Measurements from ENCODE around the gene ZNF81. TPM values are rescaled to one million over a fixed set of nuclear protein-coding genes. Genes with fewer than 3 reads are reported as not detected.
"Not testable (repeated sequence)": the region's sequence is repeated elsewhere in the genome, so short reads cannot be mapped to it uniquely, and the experiment has no call there.

Gene ZNF81
- polyA plus RNA-seq, 3 donors: 6.7 to 8.2 (median 6.8) TPM

DNA sequence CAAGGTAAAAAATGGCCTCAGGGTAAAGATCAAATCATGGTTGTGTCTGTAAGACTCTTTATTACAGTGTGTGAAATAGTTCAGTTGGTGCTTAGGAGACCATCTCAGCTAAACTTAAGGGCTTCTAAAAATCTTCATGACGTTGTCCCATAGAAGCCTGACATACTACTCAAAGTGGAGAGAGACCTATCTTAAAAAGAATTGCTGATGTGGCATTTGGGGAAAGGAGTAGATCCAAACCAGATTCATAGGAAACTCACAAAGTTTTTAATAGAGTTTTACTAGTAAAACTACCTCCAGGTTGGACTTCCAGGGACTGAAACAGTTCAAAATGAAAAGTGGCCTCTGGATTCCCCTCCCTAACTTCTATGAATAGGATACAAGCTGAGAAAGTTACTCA lies 81.6 kb downstream of the ZNF81 start:
- no peak for DNase-seq (ENCODE audit: low read depth in 3 of 3, low spot score in 2 of 3)

DNA sequence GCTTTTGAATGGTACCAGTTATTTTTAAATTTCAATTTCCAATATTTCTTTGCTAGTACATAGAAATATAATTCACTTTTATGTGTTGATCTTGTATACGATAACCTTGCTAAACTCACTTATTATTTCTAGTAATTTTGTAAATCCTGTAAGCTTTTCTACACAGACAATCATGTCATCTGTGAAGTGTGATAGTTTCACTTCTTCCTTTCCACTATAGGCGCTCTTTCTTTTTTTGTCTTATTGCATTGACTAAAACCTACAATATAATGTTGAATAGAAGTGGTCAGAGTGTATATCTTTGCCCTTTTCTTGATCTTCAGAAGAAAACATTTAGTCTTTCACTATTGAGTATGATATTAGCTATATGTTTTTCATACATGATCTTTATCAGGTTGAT lies 90.5 kb downstream of the ZNF81 start:
- no peak for DNase-seq (ENCODE audit: low read depth in 3 of 3, low spot score in 2 of 3)

DNA sequence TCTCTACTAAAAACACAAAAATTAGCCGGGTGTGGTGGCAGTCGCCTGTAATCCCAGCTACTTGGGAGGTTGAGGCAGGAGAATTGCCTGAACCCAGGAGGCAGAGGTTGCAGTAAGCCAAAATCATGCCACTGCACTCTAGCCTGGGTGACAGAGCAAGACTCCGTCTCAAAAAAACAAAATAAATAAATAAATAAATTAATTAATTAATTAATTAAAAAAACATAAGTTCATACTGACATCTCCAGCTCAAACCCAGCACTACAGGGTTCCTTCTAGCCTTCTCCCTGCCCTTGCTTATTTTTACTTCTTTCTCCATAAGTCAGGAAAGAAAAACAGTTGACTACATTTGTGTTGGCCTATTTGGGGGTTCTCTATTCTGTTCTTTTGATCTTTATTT lies 95.3 kb downstream of the ZNF81 start:
- DNase-seq (ENCODE audit: low read depth in 3 of 3, low spot score in 2 of 3): not testable (repeated sequence)

DNA sequence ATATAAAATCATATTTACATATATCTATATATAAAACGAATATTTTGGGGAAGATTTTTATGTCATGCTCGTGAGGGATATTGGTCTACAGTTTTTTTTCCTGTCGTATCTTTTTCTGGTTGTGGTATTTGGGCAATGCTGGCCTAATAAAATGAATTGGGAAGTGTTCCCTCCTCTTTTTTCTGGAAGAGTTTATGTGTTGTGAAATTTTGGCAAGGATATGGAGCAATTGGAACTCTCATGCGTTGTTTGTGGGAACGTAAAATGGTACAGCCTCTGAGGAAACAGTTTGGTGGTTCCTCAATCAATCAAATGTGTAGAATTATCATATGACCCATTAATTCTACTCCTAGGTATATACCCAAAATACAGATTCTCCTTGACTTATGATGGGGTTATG lies 97.2 kb downstream of the ZNF81 start:
- DNase-seq (ENCODE audit: low read depth in 3 of 3, low spot score in 2 of 3): no peak

DNA sequence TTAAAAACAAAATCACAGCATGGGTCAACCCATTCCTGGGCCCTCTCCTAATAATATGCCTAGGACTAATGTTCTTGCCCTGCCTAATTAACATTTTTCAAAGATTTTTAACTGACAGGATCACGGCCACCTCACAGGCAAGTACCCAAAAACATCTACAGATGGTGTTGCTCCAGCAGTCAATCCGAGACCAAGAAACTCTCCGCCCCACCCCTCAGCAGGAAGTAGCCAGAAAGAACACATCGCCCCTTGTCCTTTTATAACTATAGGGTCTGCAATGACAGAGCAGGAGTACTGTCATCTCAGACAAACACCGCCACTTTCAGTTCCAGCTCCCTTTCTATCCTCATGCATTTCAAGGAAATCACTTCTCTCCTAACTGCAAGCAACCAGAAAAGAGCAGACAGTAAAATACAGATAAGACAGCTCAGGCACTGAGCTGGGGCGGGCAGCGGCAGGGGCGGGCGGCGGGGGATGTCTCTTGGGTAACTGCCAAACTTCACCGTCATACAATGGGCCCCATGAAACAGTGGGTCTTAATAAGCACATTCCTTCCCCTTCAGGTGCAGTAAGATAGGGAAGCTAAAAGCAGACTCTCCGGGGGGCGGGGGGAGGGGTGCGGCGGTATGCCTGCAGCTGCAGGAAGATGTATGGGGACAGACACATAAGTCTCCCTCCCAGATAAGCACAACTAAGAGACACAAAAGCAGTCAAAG lies 99.7 kb downstream of the ZNF81 start:
- DNase-seq (ENCODE audit: low read depth in 3 of 3, low spot score in 2 of 3): no peak

DNA sequence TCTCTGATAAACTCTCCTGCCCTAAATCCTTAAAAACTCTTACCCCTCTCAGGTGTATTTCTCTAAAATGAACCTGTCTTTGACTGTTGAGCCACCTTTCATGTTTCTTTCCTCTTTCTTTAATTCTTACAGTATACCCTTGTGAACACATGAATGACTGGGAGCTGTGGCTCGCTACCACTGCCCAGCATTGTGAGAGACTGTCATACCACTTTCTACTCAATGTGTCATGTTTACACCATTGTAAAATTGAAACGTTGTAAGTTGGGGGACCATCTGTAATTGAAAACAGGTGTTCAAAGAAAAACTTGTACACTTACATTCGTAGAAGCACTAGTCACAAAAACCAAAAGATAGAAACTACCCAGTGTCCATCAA lies 100.2 kb downstream of the ZNF81 start:
- no peak for DNase-seq (ENCODE audit: low read depth in 3 of 3, low spot score in 2 of 3)

DNA sequence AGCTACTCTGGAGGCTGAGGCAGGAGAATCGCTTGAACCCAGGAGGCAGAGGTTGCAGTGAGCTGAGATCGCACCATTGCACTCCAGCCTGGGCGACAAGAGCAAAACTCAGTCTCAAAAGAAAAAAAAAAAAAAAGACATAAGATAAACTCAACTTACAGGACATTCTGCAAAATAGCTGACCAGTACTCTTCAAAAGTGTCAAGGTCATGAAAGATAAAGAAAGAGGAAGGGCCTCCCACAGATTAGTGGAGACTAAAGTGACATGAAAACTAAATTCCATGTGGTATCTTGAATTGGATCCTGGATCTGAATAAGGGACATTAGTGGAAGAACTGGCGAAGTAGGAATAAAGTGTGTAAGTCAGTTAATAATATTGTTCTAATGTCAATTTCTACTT lies 103.7 kb downstream of the ZNF81 start:
- no peak for DNase-seq (ENCODE audit: low read depth in 3 of 3, low spot score in 2 of 3)

DNA sequence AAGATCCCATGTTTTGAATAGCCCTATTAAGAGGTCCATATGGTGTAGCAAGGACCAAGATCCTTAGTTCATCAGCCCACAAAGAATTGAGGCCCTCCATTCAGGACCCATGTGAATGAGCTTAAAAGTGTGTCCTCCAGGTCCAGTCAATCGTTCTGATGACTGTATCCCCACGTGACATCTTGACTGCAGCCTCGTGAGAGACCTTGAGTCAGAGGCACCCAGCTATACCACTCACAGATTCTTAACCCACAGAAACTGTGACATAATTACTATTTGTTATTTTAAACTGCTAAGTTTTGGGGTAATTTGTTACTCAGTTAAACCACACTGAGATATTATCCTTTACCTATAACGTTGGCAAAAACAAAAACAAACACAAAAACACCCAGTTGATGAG lies 104.7 kb downstream of the ZNF81 start:
- DNase-seq (ENCODE audit: low read depth in 3 of 3, low spot score in 2 of 3): no peak

DNA sequence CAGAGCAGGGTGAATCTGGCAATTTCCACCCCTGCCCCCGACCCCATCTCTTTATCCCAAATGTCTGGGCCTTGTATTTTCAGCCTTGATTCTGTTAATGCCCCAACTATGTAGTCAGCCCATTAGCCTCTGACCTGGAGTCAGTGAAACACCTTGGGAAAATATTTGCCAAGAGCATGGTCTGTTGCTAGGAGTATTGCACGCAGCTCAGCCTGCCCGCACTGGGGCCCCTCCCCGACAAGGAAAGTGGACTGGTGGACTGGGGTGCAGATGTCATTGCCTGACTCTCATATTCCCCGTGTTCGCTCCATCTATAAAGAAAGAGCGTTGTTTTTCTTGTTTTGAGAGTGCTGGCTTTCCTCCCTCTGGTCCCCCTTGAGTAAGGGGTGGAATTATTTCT lies 118.6 kb downstream of the ZNF81 start:
- not testable (repeated sequence) for DNase-seq (ENCODE audit: low read depth in 3 of 3, low spot score in 2 of 3)

DNA sequence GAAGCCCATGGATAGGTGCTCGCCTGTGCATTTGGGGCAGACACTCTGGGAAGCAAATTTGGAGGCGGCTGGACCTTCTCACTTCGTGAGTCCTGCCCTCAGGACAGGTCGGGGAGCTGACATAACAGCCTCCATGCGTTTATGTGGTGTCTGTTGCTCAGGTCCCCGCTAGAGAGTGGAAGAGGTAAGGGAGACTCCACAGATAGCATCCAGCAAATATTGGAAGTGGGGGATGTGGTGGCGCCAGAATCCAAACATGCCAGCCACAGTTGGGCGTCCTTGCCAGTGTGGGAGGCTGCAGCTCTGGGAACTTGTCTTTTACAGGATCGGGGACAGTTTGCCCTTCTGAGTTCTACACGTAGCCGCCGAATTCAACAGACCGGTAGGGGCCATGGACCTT lies 119.3 kb downstream of the ZNF81 start:
- no peak for DNase-seq (ENCODE audit: low read depth in 3 of 3, low spot score in 2 of 3)

DNA sequence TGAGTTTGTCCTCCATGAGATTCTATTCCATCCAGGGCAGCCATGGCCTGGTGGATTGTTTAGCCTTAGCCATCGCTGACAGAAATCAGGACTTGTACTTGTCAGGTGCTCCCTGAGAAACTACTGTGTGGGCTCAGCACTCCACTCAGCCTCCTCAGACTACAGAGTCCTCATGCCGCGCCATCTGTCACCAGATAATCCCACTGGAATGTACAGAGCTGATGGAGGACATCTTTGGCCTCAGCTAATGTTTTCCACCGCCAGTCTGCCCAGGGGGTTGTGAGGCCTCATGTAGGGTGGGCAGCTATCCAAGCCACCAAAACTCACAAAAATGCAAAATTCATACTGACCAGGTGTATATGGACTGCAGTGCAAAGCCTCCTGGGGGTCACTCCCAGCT lies 121.5 kb downstream of the ZNF81 start:
- not testable (repeated sequence) for DNase-seq (ENCODE audit: low read depth in 3 of 3, low spot score in 2 of 3)

DNA sequence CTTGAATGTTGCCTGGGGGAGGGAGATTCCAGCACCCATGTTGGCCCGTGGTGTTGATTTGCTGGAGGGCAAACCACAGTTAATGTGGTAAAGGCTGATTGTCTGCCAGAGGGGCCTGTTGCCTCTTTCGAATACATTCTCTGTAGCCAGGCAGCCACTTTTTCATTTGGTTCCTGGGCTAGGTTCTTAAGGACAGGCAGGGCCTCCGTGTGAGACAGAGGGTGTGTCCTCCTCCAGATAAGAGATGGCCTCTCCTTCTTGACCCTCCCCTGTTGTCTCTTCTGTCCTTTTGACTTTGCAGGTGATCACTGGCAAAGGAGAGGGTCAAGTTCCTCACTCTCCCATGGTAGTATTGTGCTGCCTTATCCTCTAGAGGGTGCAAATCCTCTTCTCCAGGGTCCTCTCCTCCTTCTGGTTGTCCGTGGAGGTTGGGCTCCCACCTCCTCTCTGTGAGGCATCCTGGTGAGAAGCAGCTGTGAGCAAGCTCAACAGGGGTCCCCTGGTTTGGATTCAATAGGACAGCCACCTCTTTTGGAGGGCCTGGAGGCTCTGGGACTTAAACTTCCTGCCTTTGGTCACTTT lies 122.2 kb downstream of the ZNF81 start:
- DNase-seq (ENCODE audit: low read depth in 3 of 3, low spot score in 2 of 3): no peak

DNA sequence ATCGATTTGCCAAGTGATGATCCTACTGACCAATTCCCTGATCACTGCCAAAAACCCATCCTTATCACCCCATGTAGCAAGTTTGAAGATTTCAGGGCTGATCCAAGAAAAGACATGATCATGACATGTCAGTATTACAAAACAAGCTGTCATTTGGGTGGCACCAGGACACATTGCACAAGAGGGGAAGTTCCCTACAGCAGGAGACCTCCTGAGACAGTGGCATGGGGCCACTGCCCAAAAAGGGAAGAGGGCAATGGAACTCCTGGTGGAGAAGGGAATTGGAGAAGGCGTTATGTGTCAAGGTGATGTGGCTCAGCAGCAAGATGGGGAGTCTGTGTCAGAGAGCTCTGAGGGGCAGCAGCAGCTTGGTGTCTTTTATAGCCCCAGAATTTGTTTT lies 123.7 kb downstream of the ZNF81 start:
- no peak for DNase-seq (ENCODE audit: low read depth in 3 of 3, low spot score in 2 of 3)

DNA sequence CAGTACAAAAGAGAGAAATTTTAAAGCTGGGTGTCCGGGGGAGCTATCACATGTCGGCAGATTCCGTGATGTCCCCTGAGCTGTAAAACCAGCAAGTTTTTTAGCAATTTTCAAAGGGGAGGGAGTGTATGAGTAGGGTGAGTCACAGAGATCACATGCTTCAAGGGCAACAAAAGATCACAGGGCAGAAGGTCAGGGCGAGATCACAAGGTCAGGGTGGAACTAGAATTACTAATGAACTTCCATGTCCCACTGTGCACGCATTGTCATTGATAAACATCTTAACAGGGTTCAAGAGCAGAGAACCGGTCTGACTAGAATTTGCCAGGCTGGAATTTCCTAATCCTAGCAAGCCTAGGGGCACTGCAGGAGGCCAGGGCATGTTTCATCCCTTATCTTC lies 125.1 kb downstream of the ZNF81 start:
- not testable (repeated sequence) for DNase-seq (ENCODE audit: low read depth in 3 of 3, low spot score in 2 of 3)

DNA sequence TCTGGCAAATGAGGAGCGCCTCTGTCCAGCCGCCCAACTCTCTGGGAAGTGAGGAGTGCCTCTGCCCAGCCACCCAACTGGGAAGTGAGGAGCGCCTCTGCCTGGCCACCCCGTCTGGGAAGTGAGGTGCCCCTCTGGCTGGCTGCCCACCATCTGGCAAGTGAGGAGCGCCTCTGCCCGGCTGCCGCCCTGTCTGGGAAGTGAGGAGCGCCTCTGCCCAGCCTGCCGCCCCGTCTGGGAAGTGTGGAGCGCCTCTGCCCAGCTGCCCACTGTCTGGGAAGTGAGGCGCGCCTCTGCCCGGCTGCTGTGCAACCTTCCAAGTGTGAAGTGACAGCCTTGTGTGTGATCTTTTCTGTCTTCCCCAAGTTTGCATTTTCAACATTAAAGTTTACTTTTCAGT lies 128.8 kb downstream of the ZNF81 start:
- DNase-seq (ENCODE audit: low read depth in 3 of 3, low spot score in 2 of 3): not testable (repeated sequence)

Other genes starting within 250 kb of the ZNF81 start
- 1 to 10 TPM; 5.6 to 6.5 (median 6.4) TPM for gene SYN1, start 217.0 kb upstream of the ZNF81 start, polyA plus RNA-seq (ENCODE audit: insufficient read length in 3 of 3)
- 1 to 10 TPM in 2 of 3 donors, under 1 TPM in 1; 0.68 to 1.9 (median 1.3) TPM for gene CFP, start 207.0 kb upstream of the ZNF81 start, polyA plus RNA-seq (ENCODE audit: insufficient read length in 3 of 3)
- gene ELK1, start 186.3 kb upstream of the ZNF81 start, polyA plus RNA-seq (ENCODE audit: insufficient read length in 3 of 3): 10 to 100 TPM; 23.3 to 27.8 (median 25.0) TPM
- 100 to 1,000 TPM; 115 to 118 (median 116) TPM for gene UXT, start 177.7 kb upstream of the ZNF81 start, polyA plus RNA-seq (ENCODE audit: insufficient read length in 3 of 3)
- gene ZNF182, start 167.1 kb downstream of the ZNF81 start, polyA plus RNA-seq (ENCODE audit: insufficient read length in 3 of 3): 10 to 100 TPM; 10.8 to 11.7 (median 10.9) TPM
- under 1 TPM in 1 of 3 donors, not detected in 2; 0.27 TPM for gene SPACA5, start 170.1 kb downstream of the ZNF81 start, polyA plus RNA-seq (ENCODE audit: insufficient read length in 3 of 3)
- gene ZNF630, start 234.7 kb downstream of the ZNF81 start, polyA plus RNA-seq (ENCODE audit: insufficient read length in 3 of 3): 1 to 10 TPM; 3.3 to 3.7 (median 3.6) TPM

Data from right renal cortex interstitium (tissue), 3 donors.